ENCODE data around the gene CLCNKB.
A peak's percentile ranks its signal among the peaks of the same experiment; 100 is the strongest.
"Not testable (repeated sequence)": the region's sequence is repeated elsewhere in the genome, so short reads cannot be mapped to it uniquely, and the experiment has no call there.

The CLCNKB gene

DNA sequence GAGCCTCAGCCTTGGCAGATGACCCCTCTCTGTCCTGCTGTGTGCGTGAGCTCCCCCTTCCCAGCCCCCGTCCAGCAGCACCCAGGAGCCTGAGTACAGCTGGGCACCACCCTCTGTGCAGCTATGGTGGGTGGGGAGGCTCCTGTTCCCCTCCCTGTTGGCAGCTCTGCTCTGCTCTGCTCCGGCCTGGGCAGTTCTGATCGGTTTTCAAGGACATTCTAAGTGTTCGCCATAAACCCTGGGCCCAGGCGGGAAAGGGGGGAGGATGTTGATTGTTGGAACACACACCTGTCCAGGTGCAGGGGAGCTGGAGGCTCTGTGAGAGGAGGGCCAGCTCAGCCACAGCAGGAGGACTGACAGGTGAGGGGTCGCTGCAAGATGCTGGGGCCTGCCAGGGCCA lies at the start of gene CLCNKB:
Gene CLCNKB (plus strand): TSS at position 262 of the 400 bp plus-strand sequence. CDS start 711 bp downstream, outside the sequence.
- DNase-seq: no peak

DNA sequence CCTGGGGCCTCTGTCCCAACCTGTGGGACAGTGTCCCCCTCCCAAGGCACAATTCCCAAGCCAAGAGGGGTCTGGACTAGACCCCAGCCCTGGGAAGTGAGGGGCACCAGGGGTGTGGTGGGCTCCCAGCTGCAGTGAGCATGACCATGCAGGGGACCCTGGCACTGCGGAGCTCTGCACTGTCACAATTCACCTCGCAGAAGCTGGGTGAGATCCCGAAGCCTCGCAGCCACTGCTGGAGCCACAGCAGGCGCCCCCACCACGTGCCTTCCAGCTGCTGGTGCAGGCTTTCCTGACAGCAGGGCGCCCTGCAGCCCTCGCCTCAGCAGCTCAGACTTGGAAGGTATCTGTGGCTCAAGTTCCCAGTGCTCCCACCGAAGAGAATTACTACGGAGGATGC lies 49.5 kb upstream of the CLCNKB start:
- no peak for DNase-seq

DNA sequence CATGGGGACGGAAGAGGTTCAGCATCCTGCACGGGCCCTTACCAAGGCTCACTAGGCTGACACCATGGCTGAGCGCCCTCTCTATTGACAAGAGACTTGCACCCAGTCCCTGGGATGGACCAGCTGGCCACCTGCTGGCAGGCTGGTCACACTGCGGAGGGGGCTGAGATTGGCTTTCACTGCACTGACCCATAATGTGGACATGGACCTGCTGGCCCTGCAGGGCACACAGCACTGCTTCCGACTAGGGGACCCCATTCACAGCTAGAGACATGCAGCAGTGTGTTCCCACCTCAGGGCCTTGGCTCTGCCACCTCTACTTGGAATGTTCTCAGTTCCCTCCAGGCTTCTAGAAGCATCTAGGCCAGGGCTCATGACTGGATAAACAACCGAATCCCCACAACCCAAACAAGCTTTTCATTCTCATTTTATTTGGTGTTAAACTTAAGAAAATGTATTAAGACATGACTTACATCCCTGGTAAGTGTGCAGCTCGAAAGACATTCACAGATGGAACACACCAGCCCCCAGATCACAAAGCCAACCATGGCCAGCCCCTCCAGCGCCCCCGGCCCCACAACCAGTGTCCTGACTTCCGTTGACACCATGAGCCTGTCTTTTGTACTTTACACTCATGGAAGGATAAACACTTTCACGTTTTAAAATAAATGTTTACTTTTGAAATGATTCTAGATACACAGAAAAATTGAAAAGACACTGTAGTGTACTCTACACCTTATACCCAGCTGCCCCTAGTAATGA lies 48.8 kb upstream of the CLCNKB start:
- peak; percentile 41 for DNase-seq

DNA sequence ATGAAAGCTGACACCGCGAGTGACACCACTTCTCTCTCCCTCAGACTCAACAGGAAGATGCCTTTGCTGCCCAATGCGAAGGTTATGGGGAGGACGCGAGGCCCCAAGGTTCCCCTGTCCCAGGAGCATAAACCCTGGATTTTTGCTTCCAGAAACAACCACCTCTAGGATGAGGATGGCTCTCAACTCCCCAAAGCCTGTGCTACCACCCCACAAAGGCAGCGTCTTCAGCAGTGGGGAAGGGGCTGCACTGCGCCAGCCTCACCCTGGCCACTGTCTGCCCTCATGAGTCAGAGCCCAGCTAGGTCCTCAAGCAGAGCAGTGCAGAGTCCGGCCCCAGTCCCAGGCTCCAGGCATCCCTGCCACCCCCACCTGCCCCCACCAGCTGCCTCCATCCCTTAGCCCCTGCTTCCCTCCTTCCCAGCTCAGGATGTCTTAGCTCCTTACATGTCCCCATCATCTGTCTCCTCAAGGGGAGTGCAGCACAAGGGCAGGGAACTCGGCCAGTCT lies 46.5 kb upstream of the CLCNKB start:
- no peak for DNase-seq

DNA sequence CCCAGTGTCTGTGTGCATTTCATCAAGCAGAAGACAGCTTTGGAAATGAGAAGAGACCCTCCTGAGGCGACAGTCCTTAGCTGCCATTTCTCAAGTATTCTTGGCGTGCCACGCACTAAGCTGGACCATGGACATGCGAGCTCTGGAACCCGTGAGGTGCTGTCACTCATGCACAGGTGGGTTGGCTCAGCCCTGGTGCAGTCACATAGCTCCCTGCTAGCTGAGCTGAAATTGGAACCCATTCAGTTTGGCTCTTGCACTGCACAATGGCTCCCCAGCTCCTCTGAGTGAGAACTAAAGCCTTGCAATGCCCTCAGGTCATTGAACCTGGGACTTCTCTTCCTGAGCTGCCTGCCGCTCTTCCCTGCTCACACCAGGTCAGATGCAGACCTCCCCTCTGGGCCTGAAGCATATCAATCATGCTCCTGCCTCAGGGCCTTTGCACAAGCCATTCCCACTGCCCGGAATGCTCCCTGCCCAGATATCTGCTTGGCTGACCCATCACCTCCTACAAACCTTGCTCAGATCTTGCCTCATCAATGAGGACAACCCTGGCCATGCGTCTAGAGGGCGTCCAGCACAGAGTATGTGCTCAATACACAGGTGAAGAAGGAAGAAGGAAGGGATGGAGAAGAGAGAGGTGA lies 45.8 kb upstream of the CLCNKB start:
- no peak for DNase-seq

DNA sequence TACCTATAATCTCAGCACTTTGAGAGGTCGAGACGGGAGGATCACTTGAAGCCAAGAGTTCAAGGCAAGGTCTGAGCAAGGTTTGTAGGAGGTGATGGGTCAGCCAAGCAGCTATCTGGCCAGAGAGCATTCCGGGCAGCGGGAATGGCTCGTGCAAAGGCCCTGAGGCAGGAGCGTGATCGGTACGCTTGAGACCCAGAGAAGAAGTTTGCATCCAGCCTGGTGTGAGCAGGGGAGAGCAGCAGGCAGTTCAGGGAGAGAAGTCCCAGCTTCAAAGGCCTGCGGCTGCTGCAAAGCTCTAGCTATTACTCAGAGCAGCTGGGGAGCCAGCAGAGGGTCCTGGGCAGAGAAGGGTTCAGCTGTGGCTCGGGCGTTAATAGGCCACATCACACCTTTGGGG lies 44.7 kb upstream of the CLCNKB start:
- no peak for DNase-seq

DNA sequence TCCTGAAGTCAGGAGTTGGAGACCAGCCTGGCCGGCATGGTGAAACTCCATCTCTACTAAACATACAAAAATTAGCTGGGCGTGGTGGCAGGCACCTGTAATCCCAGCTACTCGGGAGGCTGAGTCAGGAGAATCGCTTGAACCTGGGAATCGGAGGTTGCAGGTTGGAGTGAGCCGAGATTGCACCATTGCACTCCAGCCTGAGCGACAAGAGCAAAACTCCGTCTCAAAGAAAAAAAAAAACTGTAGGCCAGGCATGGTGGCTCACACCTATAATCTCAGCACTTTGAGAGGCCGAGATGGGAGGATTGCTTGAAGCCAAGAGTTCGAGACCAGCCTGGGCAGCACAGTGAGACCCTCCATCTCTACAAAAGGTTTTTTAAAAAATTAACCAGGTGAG lies 42.3 kb upstream of the CLCNKB start:
- DNase-seq: not testable (repeated sequence)

DNA sequence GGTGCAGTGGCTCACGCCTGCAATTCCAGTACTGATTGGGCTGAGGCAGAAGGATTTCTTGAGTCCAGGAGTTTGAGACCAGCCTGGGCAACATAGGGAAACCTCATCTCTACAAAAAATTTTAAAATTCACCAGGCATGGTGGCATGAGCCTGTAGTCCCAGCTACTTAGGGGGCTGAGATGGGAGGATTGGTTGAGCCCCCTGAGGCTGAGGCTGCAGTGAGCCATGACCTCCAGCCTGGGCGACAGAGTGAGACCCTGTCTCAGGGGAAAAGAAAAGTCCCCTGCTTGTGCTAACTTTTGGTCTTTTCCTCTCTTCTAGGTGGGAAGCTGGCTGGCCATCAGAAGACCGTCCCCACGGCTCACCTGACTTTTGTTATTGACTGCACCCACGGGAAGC lies 38.0 kb upstream of the CLCNKB start:
- DNase-seq: no peak

DNA sequence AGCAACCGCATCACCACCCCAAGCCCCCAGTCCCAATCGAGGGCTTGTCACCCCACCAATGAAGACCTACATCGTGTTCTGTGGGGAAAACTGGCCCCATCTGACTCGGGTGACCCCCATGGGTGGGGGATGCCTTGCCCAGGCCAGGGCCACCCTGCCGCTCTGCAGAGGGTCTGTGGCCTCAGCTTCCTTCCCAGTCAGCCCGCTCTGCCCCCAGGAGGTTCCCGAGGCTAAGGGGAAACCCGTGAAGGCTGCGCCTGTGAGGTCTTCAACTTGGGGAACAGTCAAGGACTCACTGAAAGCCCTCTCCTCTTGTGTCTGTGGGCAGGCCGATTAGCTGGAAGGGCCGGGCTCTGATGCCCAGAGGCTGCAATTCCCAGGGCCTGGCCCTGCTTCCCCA lies 37.6 kb upstream of the CLCNKB start:
- no peak for DNase-seq

DNA sequence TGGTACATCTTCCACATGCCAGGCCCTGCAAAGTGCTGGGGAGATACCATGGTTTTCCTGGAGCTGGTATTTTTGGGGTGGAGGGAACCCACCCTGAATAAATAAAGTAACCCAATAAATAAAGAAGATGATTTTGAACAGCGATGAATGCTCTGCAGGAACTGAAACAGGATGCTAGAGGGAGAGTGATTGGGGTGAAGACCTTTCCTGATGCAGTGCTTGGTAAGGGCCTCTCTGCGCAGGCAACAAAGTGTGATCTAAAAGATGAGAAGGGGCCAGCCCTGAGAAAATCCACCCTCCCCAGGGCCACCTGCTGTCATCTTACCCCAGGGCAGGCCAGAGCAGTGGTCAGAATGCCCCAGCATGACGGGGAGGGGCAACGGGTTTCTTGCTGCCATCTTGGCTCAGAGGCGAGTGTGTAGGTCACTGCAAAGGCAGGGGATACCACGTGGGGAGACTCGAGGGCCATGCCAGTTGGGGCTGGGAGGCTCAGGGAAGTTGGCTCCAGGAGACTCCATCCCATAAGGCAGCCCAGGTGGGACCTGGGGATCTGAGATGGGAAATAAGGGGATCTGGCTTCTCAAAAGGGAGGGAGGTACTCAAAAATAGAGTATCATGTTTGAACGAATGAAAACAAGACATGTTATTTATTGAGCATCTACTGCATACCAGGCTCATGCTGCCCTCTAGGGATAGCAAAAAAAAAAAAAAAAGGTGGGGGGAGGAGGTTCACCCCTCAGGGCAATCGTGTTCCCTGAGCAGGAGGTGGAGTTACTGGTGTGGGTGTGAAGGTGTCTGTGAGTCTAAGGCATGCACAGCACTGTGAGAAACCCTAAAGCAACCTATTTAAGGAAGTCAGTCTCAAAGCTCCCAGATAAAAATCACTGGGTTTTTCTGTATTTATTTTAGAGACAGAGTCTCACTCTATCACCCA lies 36.8 kb upstream of the CLCNKB start:
- DNase-seq: no peak

DNA sequence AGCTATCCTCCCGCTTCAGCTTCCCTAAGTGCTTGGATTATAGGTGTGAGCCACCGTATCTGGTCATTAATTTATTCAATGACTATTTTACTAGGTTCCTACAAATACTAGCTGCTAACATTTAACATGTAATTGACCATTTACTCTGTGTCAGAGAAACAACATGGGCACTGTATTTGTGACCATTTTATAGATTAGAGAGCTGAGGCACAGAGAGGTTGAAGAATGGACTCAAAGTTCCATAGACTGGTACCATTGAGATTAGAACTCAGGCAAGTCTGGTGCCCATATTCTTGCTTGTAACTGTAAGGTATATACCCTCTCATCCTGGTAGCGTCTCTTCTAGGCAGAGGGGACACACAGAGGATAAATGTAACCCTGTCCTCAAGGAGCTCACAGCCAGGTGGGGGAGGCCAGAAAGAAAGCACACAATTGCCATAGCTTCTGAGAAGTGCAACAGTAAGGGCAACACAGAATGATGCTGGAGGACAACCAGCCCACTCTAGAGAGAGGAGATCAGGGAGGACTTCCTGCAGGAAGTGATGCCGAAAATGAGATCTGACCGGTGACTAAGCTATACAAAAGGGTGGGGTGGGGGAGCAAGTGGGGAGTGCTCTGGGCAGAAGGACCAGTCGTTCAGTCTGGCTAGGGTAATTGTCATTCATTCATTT lies 35.8 kb upstream of the CLCNKB start:
- no peak for DNase-seq

DNA sequence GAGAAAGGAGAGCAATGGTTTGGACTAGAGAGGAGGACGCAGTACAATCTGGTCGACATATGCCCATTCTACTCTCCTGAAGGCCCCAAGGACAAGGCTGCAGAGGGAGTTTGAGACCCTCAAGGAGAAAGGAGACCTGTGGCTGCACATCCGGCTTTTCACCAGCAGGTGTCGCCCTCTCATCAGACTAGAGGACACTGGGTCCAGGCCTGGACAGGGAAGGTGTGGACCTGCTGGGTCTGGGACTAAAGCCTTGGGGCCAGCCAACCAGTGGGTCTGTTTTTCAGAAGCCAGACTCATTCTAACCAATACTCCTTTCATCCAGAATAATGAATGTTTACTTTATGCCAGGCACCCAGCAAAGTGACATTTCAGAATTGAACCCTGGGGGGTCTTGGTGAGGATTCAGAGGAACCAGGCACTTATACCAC lies 34.5 kb upstream of the CLCNKB start:
- DNase-seq: peak; percentile 68

DNA sequence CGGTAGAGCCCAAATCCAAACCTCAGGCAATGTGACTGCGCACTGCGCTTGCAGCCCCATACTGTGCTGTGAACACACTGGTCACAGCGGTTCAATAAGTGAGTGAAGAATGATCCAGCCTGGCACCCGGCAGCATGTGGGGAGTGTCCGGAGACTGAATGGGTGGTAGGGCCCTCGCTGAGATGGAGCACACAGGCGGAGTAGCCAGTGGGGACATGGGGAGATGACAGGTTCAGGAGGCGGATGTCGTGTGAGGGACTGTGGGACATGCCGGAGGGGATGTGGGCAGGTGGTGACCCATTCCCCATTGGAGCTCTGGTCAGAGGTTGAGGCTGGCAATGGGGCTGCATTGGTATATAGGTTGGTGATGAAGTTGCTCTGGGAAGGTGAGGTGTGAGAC lies 33.9 kb upstream of the CLCNKB start:
- no peak for DNase-seq

DNA sequence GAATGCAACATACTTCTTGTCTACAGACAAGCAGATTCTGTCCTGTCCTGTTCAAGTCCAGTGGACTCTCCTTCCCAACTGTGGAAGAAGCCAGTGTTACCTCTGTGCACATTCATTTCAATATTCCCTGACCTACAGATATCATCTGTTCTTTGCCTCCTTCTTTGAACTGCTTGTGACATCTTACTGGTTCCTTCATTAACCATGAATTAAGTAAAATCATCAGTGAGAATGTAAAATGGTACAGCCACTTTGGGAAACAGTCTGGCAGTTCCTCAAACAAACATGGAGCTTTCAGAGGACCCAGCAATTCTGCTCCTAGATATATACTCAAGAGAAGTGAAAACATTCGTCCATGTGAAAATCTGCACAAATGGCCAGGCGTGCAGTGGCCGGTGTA lies 32.7 kb upstream of the CLCNKB start:
- DNase-seq: no peak

DNA sequence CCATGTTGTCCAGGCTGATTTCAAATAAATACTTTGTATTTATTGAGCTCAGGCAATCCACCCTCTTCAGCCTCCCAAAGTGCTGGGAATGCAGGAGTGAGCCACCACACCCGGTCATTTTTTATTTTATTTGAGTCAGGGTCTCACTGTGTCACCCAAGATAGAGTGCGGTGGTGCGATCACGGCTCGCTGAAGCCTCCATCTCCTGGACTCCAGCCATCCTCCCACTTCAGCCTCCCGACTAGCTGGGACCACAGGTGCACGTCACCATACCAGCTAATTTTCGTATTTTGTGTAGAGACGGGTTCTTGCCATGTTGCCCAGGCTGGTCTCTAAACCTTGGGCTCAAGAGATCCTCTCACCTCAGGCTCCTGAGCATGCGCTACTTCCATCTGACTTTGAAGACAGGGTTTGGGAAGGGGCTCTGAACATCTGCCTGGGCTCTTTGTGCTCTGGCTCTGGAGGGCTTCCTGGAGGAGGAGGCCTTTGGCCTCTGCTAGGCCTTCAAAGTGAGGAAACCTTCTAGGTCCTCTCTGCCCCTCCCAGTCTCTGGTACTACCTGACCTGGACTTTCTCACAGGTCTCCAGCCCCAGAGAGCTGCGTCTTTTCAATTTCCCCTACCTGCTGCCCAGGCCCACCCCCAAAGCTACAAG lies 31.5 kb upstream of the CLCNKB start:
- no peak for DNase-seq

DNA sequence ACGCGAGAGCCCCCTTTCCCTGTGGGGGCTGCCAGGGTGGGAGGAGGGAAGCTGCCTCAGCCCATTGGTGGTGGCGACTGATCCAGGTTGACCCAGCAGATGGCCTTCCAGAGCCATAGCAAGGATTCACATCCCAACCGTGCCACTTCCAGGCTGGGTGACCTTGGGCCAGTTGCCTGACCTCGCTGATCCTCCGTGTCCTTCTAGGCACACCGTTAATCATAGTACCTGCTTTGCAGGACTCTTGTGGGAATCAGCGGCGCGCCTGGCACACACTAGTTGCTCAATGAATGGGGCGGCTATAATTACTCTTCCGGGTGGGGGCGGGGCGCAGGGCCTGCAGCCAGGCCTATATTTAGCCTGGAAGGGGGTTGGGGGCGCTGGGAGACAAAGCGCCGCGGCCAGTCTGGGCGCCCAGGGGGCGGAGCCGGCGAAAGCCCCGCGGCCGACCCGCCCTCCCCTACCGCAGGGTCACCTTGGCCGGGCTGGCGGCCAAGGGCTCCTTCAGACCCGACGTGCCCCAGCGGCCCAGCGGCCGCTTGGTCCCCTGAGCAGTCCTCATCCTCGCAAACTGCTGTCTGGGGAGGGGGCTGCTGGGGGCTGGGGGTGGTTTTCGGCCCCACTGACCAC lies 30.9 kb upstream of the CLCNKB start:
- peak; percentile 41 for DNase-seq

DNA sequence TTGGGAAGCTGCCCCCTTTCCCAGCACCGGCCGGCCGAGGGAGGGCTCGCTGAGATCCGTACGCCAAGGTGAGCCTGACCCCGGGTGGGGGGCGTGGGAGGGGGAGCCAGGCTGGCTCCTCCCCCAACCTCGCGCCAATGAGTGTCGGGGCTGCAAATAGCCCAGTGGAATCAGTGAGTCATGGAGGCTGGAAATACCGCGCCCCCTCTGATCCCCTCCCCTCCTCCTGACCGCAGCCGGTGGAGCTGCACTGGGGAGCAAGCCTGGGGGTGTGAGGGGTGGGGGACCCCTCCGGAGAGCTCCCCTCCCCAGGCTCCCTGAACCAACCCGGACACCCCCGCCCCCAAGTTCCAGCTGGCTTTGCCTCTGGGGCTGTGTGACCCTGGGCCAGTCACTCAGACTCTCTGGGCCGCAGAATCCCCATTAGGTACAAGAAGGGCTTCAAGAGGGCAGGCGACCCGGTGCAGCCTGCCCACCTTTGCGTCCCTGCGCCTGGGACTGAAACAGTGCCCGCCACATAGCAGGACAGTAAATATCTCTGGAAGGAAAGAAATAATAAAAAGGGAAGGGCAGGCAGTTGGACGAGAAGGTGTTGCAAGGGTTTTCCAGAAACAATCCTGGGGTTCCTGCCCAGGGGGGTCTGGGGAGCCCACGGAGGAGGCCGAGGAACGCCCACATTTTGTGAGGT lies 30.2 kb upstream of the CLCNKB start:
- DNase-seq: peak; percentile 52

DNA sequence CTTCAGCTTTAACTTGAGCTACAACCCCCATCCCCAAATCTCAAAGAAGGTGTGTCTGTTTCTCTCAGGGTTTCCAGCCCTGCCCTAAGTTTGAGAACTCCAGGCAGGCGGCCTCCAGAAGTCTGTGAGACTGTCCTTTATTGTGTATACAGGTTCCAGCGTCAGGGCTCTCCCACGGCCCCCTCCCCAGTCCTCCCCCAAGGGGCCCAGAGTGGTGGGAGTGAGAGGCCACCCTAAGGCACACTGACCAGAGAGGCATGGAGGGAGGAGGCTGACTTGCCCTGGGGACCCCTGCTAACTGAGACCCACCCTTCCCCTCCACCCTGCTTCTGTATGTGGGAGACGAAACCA lies 29.7 kb upstream of the CLCNKB start:
- DNase-seq: no peak

DNA sequence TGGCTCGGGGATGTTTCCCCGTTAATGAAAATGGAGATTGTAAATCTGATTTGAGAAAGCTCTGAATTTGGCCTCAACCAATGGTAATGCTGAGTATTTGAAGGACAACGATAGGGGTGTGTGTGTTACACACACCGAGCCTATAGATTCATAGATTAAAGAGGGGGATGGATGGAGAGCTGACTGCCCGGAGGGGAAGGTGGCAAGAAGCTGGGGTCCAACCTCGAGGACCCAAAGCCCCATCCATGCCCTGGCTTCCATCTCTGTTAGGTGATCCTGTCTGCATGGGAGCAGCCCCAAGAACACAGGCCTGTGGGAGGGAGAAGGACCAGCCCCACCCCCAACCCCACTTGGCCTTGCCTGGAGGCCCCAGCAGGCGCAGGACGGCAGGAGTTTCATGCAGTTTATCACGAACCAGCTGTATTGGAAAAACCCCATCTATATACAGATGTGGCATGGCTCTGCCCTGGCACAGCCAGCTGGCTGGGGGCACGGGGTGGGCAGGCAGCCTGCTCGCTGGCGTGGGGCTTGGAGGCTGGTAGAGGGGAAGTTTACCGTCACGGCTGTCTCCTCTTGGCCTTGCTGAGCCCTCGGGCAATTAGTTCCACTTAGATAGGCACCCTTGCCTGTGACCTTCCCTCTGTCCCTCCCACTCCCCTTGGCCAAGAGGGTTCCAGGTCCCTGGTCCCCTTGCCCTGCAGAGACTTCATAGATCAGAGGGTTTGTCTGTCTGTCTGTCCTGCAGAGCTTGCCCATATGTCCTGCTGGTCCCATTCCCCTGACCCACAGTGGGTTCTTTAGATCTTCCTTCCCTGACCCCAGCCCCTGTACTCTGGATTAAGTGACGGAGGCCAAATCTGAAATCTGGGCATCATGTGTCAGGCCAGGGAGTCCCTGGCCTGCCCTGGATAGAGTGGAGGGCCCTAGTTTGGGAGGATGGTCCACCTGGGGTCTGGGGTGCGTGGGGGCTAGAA lies 28.8 kb upstream of the CLCNKB start:
- no peak for DNase-seq

DNA sequence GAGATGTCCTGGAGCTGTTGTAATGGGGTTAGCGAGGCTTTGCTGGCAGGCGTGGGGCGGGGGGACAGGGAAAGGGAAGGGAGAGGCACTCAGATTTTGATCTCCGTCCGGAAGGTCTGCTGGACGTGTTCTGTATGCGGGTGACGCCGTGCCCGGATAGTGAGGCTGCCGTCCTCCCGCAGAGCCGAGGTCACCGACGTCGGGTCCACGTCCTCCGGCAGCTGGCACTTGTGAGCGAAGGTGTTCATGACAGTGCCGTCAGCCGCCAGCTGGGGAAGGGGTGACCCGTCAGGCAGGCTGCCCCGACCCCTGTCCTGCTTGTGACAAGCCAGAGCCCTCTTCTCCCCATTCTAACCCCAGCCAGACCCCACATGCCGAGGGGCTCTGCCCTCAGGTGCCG lies 28.1 kb upstream of the CLCNKB start:
- no peak for DNase-seq
